HL-60 (cell line): ENCODE measurements around the gene ZNF675.
"Not testable (repeated sequence)": the region's sequence is repeated elsewhere in the genome, so short reads cannot be mapped to it uniquely, and the experiment has no call there.

Experiments used
- CTCF ChIP-seq: IDR thresholded peaks from one replicate; pipeline ENCODE4 v1.5.1; 2011; ENCODE audit warnings: low read length, control low read depth, inconsistent platforms; ENCODE audit not compliant: insufficient read depth
- POLR2AphosphoS5 ChIP-seq: IDR thresholded peaks from 2 replicates; pipeline ENCODE4 v1.6.1; 2012; ENCODE audit warnings: low read depth
- SPI1 ChIP-seq: IDR thresholded peaks from 2 replicates; pipeline ENCODE4 v1.6.1; 2012; ENCODE audit warnings: low read depth, mild to moderate bottlenecking, borderline replicate concordance

- not testable (repeated sequence) for TF ChIP-seq CTCF, POLR2AphosphoS5, SPI1
Measured at GRCh38 chr19:23724161-23724560, 37.1 kb upstream of the ZNF675 start.
